Transverse colon (tissue), 4 donors: ENCODE data around the gene NPIPB6. TPM values are rescaled to one million over a fixed set of nuclear protein-coding genes. Genes with fewer than 3 reads are reported as not detected.
A peak's percentile ranks its signal among the peaks of the same experiment; 100 is the strongest.

Source experiments
- DNase-seq: peaks from one replicate; pipeline ENCODE4 v3.0.0-alpha.2; 2019
- H3K27ac ChIP-seq, 4 donors: fragments of 200-600 bp; sonication (generic); 2 replicates each; pipeline ENCODE4 v1.5.1; 2016 to 2018; ENCODE audit warnings: inconsistent platforms in 4 of 4
- H3K27me3 ChIP-seq: fragments of 200-600 bp; sonication (generic); 2 replicates; pipeline ENCODE4 v1.5.1; 2017; ENCODE audit warnings: inconsistent platforms
- H3K36me3 ChIP-seq, 4 donors: fragments of 200-600 bp; sonication (generic); 2 replicates each; pipeline ENCODE4 v1.5.1; 2017 to 2019; ENCODE audit warnings: inconsistent platforms in 4 of 4
- H3K4me1 ChIP-seq, 4 donors: fragments of 200-600 bp; sonication (generic); 2 replicates each; pipeline ENCODE4 v1.5.1; 2017 to 2020; ENCODE audit warnings: inconsistent platforms in 4 of 4
- H3K4me3 ChIP-seq, 4 donors: fragments of 200-600 bp; sonication (generic); 1 replicate in 1 of 4; 2 replicates in 3 of 4; pipeline versions ENCODE4 v1.5.1 to v1.6.1; 2017 to 2019; ENCODE audit warnings: inconsistent platforms in 4 of 4
- H3K9me3 ChIP-seq, 2 donors: fragments of 200-600 bp; sonication (generic); 2 replicates each; pipeline ENCODE4 v1.5.1; 2017 to 2019; ENCODE audit warnings: inconsistent platforms in 2 of 2
- EP300 ChIP-seq: sonication (generic); formaldehyde crosslinking; IDR thresholded peaks from one replicate; pipeline ENCODE4 v1.6.1; 2017; ENCODE audit warnings: antibody characterized with exemption, low read depth
- POLR2A ChIP-seq: fragments of 450-650 bp; IDR thresholded peaks from one replicate; pipeline ENCODE4 v1.6.1; 2016; ENCODE audit warnings: antibody characterized with exemption, mild to moderate bottlenecking, moderate library complexity
- POLR2AphosphoS5 ChIP-seq, 3 donors: sonication (generic); formaldehyde crosslinking; IDR thresholded peaks; one replicate each; pipeline ENCODE4 v1.6.1; 2016; ENCODE audit warnings: antibody characterized with exemption in 3 of 3
- WGBS, 2 donors: methylation state at CpG; one replicate each; pipeline ENCODE4 v1.1.5; 2018; ENCODE audit warnings: low coverage in 1 of 2; 5-methylcytosine and 5-hydroxymethylcytosine counted together
- in situ Hi-C, 4 donors: fragments of 200-750 bp; cut with MboI; loops; one replicate each; pipeline versions ENCODE4 v1.15.0 to v1.15.1; 2017; ENCODE audit warnings: low sequenced_read_pairs in 3 of 4, low pct_ligation_motif_present in 1 of 4, low pct_unique_long_range_greater_than_20kb in 1 of 4
- intact Hi-C: fragments of 100-400 bp; cut with DNase I; formaldehyde crosslinking; loops from one replicate; pipeline ENCODE4 v1.15.1; 2023; ENCODE audit warnings: low total_unique reads
- total RNA-seq, 4 donors: library from RNA; depleted of rRNA; stranded (reverse); fragments of >200 nt; gene quantifications; one replicate each; pipeline ENCODE4 v1.1.0, GENCODE V29; 2016
- TF ChIP-seq, protein P1 (sequence below), 5 experiments: fragments of 200-600 bp in 3 of 5; fragments of 450-650 bp in 2 of 5; sonication (generic) in 3 of 5; IDR thresholded peaks; 1 replicate in 2 of 5; 2 replicates in 3 of 5; pipeline ENCODE4 v1.5.1; 2016 to 2017; ENCODE audit warnings: antibody characterized with exemption in 5 of 5, inconsistent platforms in 3 of 5, mild to moderate bottlenecking in 2 of 5, moderate library complexity in 1 of 5

NPIPB6 gene
- total RNA-seq, 4 donors from 2014 or later = 5.8 to 12.7 TPM; not detected in 2

GRCh38 chr16:28309811-28310311 is 53.4 kb downstream of the NPIPB6 start:
- Histone ChIP-seq H3K4me3 (no peak overlapping the region), H3K4me1 (no peaks in the 10 kb centered on the region), H3K9me3 (no peaks in the 10 kb centered on the region), H3K27me3 (no peaks in the 10 kb centered on the region), H3K36me3 (no peaks in the 10 kb centered on the region), H3K27ac (no peak overlapping the region)
- peak; percentile 20 for DNase-seq
- intact Hi-C loops (no loop called here), in situ Hi-C loops (no loop called here)
- TF ChIP-seq POLR2A (no peak), POLR2AphosphoS5 (IDR thresholded peaks at IDR 0.05) (no peak), EP300 (no peak)
- TF ChIP-seq, protein P1, sequence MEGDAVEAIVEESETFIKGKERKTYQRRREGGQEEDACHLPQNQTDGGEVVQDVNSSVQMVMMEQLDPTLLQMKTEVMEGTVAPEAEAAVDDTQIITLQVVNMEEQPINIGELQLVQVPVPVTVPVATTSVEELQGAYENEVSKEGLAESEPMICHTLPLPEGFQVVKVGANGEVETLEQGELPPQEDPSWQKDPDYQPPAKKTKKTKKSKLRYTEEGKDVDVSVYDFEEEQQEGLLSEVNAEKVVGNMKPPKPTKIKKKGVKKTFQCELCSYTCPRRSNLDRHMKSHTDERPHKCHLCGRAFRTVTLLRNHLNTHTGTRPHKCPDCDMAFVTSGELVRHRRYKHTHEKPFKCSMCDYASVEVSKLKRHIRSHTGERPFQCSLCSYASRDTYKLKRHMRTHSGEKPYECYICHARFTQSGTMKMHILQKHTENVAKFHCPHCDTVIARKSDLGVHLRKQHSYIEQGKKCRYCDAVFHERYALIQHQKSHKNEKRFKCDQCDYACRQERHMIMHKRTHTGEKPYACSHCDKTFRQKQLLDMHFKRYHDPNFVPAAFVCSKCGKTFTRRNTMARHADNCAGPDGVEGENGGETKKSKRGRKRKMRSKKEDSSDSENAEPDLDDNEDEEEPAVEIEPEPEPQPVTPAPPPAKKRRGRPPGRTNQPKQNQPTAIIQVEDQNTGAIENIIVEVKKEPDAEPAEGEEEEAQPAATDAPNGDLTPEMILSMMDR (IDR thresholded peaks at IDR 0.05) = no peak
- WGBS, 2 donors = 65% methylated on average over 20 of the region's 20 CpGs; no CpG with 5 or more reads in 1 of the 2 donors

DNA sequence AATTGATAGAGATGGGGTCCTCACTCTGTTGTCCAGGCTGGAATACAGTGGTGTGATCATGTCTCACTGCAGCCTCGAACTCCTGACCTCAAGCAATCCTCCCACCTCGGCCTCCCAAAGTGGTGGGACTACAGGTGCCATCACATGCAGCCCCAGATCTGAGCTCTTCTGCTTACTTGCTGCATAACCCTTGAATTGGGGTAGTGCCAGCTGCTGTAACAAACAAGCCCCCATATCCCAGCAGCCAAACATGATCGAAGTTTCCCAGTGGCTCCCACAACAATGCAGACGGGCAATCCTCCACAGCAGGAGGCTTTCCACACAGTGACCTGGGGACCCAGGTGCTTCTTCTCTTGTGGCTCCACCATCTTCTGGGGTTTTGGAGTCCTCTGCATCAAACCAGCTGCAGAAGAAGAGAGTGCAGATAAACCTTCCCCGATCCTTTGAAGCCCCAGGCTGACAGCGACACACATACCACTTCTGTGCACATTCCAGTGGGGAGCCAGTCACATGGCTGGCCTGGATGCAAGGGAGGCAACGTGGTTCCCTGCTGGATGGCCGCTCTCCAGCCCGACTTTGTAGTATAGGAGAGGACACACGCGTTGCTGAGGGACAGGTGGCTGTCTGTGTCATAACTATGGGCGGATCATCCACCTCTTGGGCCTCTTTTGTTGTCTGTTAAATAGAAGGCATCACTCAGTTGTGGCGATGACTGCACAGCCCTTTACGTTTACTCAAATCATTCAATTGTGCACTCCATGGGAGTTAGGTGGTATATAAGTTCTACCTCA is 54.3 kb downstream of the NPIPB6 start:
- TF ChIP-seq, protein P1 (IDR thresholded peaks at IDR 0.05) = no peak
- TF ChIP-seq POLR2AphosphoS5 (IDR thresholded peaks at IDR 0.05) (no peak), POLR2A (no peak)
- H3K9me3 ChIP-seq = no peaks in the 10 kb centered on the region
- no peak overlapping the region for H3K27ac ChIP-seq
- no peaks in the 10 kb centered on the region for H3K27me3 ChIP-seq
- no peak overlapping the region for H3K4me3 ChIP-seq
- DNase-seq = no peak
- intact Hi-C loops (no loop called here), in situ Hi-C loops (no loop called here)
- no peaks in the 10 kb centered on the region for H3K4me1 ChIP-seq
- H3K36me3 ChIP-seq = no peaks in the 10 kb centered on the region
- 87 to 100% methylated on average over 2 to 14 of the region's 14 CpGs for WGBS, 2 donors

- H3K36me3 ChIP-seq = no peaks in the 10 kb centered on the region
- no peak overlapping the region for H3K4me3 ChIP-seq
- no peaks in the 10 kb centered on the region for H3K4me1 ChIP-seq
- intact Hi-C loops = no loop called here
- no peaks in the 10 kb centered on the region for H3K27me3 ChIP-seq
- TF ChIP-seq EP300 (no peak), POLR2AphosphoS5 (IDR thresholded peaks at IDR 0.05) (no peak), POLR2A (no peak)
- TF ChIP-seq, protein P1 (IDR thresholded peaks at IDR 0.05) = no peak
- WGBS, 2 donors = 80% methylated on average over 5 of the region's 5 CpGs; no CpG with 5 or more reads in 1 of the 2 donors
- in situ Hi-C loops = no loop called here
- DNase-seq = no peak
- no peaks in the 10 kb centered on the region for H3K9me3 ChIP-seq
- no peak overlapping the region for H3K27ac ChIP-seq
These were observed 55.4 kb downstream of the NPIPB6 start for GRCh38 chr16:28307936-28308335.

- WGBS, 2 donors = 68 to 80% methylated on average over 1 to 8 of the region's 8 CpGs
- in situ Hi-C loops = no loop called here
- DNase-seq = no peak
These were observed 59.1 kb downstream of the NPIPB6 start for GRCh38 chr16:28304214-28304613.

More at GRCh38 chr16:28304214-28304613, 59.1 kb downstream of the NPIPB6 start:
- H3K4me3 ChIP-seq = no peak overlapping the region
- no peaks in the 10 kb centered on the region for H3K4me1 ChIP-seq
- H3K27ac ChIP-seq = no peak overlapping the region
- H3K27me3 ChIP-seq = no peaks in the 10 kb centered on the region
- H3K36me3 ChIP-seq = no peaks in the 10 kb centered on the region
- H3K9me3 ChIP-seq = no peaks in the 10 kb centered on the region
- intact Hi-C loops = no loop called here
- no peak for TF ChIP-seq POLR2AphosphoS5 (IDR thresholded peaks at IDR 0.05)
- no peak for TF ChIP-seq POLR2A
- TF ChIP-seq EP300 = no peak
